Stomach (tissue), 9 donors: ENCODE results near the gene GLUL. TPM values are rescaled to one million over a fixed set of nuclear protein-coding genes. Genes with fewer than 3 reads are reported as not detected.
A peak's percentile ranks its signal among the peaks of the same experiment; 100 is the strongest.

Experiments used
- DNase-seq, 2 donors: peaks; one replicate each; pipeline versions ENCODE4 v3.0.0 to v3.0.0-alpha.2; 2013 to 2019
- H3K27ac ChIP-seq, 5 donors: fragments of 200-600 bp in 4 of 5; sonication (generic) in 4 of 5; one replicate each; pipeline ENCODE4 v1.5.1; 2013 to 2019; ENCODE audit warnings: mild to moderate bottlenecking in 1 of 5, moderate library complexity in 1 of 5
- H3K27me3 ChIP-seq, 3 donors: fragments of 200-600 bp; sonication (generic); one replicate each; pipeline ENCODE4 v1.5.1; 2017 to 2019; ENCODE audit warnings: mixed run types in 1 of 3
- H3K36me3 ChIP-seq, 4 donors: fragments of 200-600 bp; sonication (generic); 1 replicate in 3 of 4; 2 replicates in 1 of 4; pipeline ENCODE4 v1.5.1; 2016 to 2019
- H3K4me1 ChIP-seq, 4 donors: fragments of 200-600 bp; sonication (generic); one replicate each; pipeline ENCODE4 v1.5.1; 2016 to 2019
- H3K4me3 ChIP-seq, 4 donors: fragments of 200-600 bp; sonication (generic) in 3 of 4; one replicate each; pipeline ENCODE4 v1.5.1; 2016 to 2019; ENCODE audit warnings: mild to moderate bottlenecking in 1 of 4
- H3K9me3 ChIP-seq, 4 donors: fragments of 200-600 bp; sonication (generic); one replicate each; pipeline ENCODE4 v1.5.1; 2016 to 2019
- CTCF ChIP-seq, 7 experiments: fragments of 450-650 bp in 4 of 7; fragments of 200-600 bp in 3 of 7; sonication (generic) in 3 of 7; IDR thresholded peaks; one replicate each; pipeline ENCODE4 v1.5.1; 2016 to 2019; ENCODE audit warnings: antibody characterized with exemption in 7 of 7, control low read depth in 2 of 7, mild to moderate bottlenecking in 1 of 7
- EP300 ChIP-seq: sonication (generic); formaldehyde crosslinking; IDR thresholded peaks from one replicate; pipeline ENCODE4 v1.6.1; 2017; ENCODE audit warnings: antibody characterized with exemption
- POLR2A ChIP-seq, 4 donors: fragments of 450-650 bp; IDR thresholded peaks; one replicate each; pipeline ENCODE4 v1.6.1; 2016; ENCODE audit warnings: antibody characterized with exemption in 4 of 4, control low read depth in 2 of 4, mild to moderate bottlenecking in 1 of 4, moderate library complexity in 1 of 4
- POLR2AphosphoS5 ChIP-seq, 3 donors: sonication (generic); formaldehyde crosslinking; IDR thresholded peaks; one replicate each; pipeline ENCODE4 v1.6.1; 2016; ENCODE audit warnings: antibody characterized with exemption in 3 of 3
- WGBS, 5 donors: extraction: QIAGEN DNeasy Blood & Tissue Kit in 3 of 5; methylation state at CpG; one replicate each; pipeline versions ENCODE4 v1.1.5 to v1.1.7; 2013 to 2018; 5-methylcytosine and 5-hydroxymethylcytosine counted together
- intact Hi-C: fragments of 100-400 bp; cut with DNase I; formaldehyde crosslinking; loops from one replicate; pipeline ENCODE4 v1.15.1; 2023; ENCODE audit warnings: low total_unique reads
- polyA plus RNA-seq, 3 donors: library from polyadenylated mRNA; stranded (reverse); fragments of 200-250 nt; gene quantifications; one replicate each; pipeline ENCODE4 v1.2.3, GENCODE V29; 2013
- total RNA-seq, 5 donors: library from RNA; depleted of rRNA; stranded (reverse); fragments of >200 nt; gene quantifications; one replicate each; pipeline versions ENCODE4 v1.1.0 to v1.2.3, GENCODE V29; 2014 to 2016
- donor health status: healthy with polysubstance abuse.
- donor health status: Bipolar disorder and iron deficiency.
- donor health status: healthy.

The GLUL gene
- total and polyA plus RNA-seq, 8 donors: 102 to 1,958 (median 1,530) TPM

GRCh38 chr1:182404781-182405180 is 13.2 kb upstream of the GLUL start:
- H3K4me3 ChIP-seq: no peak overlapping the region
- DNase-seq: no peak
- intact Hi-C loops: loop anchor here (5.0 kb wide), 1 partner anchor 322 kb away; no protein-coding TSS in a partner anchor
- H3K36me3 ChIP-seq: no peaks in the 10 kb centered on the region
- TF ChIP-seq EP300 (no peak), POLR2AphosphoS5 (IDR thresholded peaks at IDR 0.05) (no peak), CTCF (IDR thresholded peaks at IDR 0.05) (no peak), POLR2A (IDR thresholded peaks at IDR 0.05) (no peak)
- 50 to 83% (median 71%) methylated on average over 1 of the region's 1 CpG for WGBS, 5 donors
- H3K27ac ChIP-seq: no peak overlapping the region
- H3K4me1 ChIP-seq: no peaks in the 10 kb centered on the region
- peaks cover 0 to 12% (median 5%) of the 10 kb centered on the region in 4 donors for H3K9me3 ChIP-seq
- no peaks in the 10 kb centered on the region for H3K27me3 ChIP-seq

- Histone ChIP-seq H3K27me3 (no peaks in the 10 kb centered on the region), H3K4me3 (no peak within 1 kb of the TSS), H3K4me1 (peaks cover 5 to 26% (median 21%) of the 10 kb centered on the region in 4 donors), H3K9me3 (peaks cover 0 to 6% (median 1%) of the 10 kb centered on the region in 4 donors), H3K27ac (no peak within 1 kb of the TSS), H3K36me3 (no peaks in the 10 kb centered on the region)
- no peak for DNase-seq
- 91 to 99% (median 93%) methylated on average over 4 of the region's 4 CpGs for WGBS, 5 donors
- intact Hi-C loops: loop anchor here (5.0 kb wide), 1 partner anchor 318 kb away; no protein-coding TSS in a partner anchor
- TF ChIP-seq EP300 (no peak), CTCF (IDR thresholded peaks at IDR 0.05) (no peak), POLR2AphosphoS5 (IDR thresholded peaks at IDR 0.05) (no peak), POLR2A (IDR thresholded peaks at IDR 0.05) (no peak)
These were observed 9.0 kb upstream of the GLUL start, which contains the start of gene TEDDM1 for GRCh38 chr1:182400567-182400966. TSS of gene TEDDM1 (minus strand) at chr1:182400667. CDS start at chr1:182400485, 182 bp downstream.

GRCh38 chr1:182397653-182398393 is 6.2 kb upstream of the GLUL start:
- H3K36me3 ChIP-seq: no peaks in the 10 kb centered on the region
- no peaks in the 10 kb centered on the region for H3K9me3 ChIP-seq
- 55 to 76% (median 65%) methylated on average over 8 of the region's 8 CpGs for WGBS, 5 donors
- H3K27ac ChIP-seq: peak overlapping the region; percentile 7 to 99 (median 62)
- peaks cover 20 to 53% (median 38%) of the 10 kb centered on the region in 4 donors for H3K4me1 ChIP-seq
- intact Hi-C loops: loop anchor here (10.0 kb wide), 1 partner anchor 93 kb away; no protein-coding TSS in a partner anchor
- DNase-seq: peak; percentile 55 to 66
- no peak overlapping the region for H3K4me3 ChIP-seq
- H3K27me3 ChIP-seq: no peaks in the 10 kb centered on the region
- TF ChIP-seq POLR2AphosphoS5 (IDR thresholded peaks at IDR 0.05) (no peak), POLR2A (IDR thresholded peaks at IDR 0.05) (no peak), EP300 (no peak), CTCF (IDR thresholded peaks at IDR 0.05) (no peak)

- no peak for DNase-seq
- intact Hi-C loops: loop anchor here (10.0 kb wide), 1 partner anchor 91 kb away; no protein-coding TSS in a partner anchor
- Histone ChIP-seq H3K27ac (peak overlapping the region in 4 of 5 donors; percentile 8 to 99 (median 80)), H3K36me3 (peaks cover 0 to 6% (median 0%) of the 10 kb centered on the region in 4 donors), H3K4me3 (no peak overlapping the region), H3K9me3 (no peaks in the 10 kb centered on the region), H3K4me1 (peaks cover 26 to 61% (median 46%) of the 10 kb centered on the region in 4 donors), H3K27me3 (no peaks in the 10 kb centered on the region)
- TF ChIP-seq EP300 (no peak), POLR2AphosphoS5 (IDR thresholded peaks at IDR 0.05) (no peak), CTCF (IDR thresholded peaks at IDR 0.05) (no peak), POLR2A (IDR thresholded peaks at IDR 0.05) (no peak)
- WGBS, 5 donors: 79 to 92% (median 86%) methylated on average over 3 of the region's 3 CpGs
These were observed 4.3 kb upstream of the GLUL start for GRCh38 chr1:182395906-182396305.
